AG08396 (cell line): ENCODE data around the gene ZNF385C.

Source experiments
- DNase-seq: peaks from one replicate; pipeline ENCODE4 v3.0.0; 2012; ENCODE audit warnings: low spot score, mixed read lengths

Gene ZNF385C

DNA sequence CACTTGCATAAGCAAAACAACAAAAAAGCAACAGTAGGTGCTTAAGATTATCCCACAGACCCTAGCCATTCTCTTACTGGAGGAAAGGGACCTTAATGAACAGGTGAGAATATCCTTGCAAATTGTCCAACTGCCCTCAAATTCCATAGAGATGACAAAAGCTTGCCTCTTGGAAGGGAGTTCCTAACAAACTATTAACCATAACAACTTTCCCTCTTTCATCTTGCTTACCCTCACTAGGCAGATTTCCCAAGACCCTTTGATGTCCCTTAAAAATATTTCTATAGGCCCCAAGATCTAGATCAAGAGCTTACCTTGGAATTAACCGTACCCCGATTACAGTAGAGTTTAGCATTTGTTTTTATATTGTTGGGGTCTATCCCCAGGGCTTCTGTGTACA is 109.9 kb downstream of the ZNF385C start:
- DNase-seq, result no peak

DNA sequence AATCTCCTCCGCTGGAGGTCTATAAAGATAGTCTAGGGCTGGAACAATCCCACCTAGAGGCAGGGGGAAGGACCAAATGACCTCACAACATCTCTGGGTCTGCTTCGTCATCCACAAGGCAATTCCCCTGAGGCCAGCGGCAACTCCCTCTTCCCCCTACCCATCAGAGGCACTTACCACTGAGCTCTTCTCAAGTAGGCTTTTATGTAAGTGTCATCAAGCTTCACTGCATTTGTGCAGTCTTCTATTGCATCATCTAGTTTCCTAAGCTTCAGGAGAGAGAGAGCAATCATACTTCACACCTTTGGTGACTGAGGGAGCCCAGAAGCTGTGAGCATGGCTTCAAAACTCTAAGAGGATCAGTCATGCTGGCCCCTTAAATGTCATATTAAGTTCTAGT is 110.6 kb downstream of the ZNF385C start:
- no peak for DNase-seq

- no peak for DNase-seq
Observed at GRCh38 chr17:41986634-41987033, 111.6 kb downstream of the ZNF385C start.

- DNase-seq, result no peak
Observed at GRCh38 chr17:41985919-41986318, 112.4 kb downstream of the ZNF385C start.

- DNase-seq, result no peak
Observed at GRCh38 chr17:41984454-41984853, 113.8 kb downstream of the ZNF385C start.

GRCh38 chr17:41982026-41982760 is 116.1 kb downstream of the ZNF385C start:
- no peak for DNase-seq

DNA sequence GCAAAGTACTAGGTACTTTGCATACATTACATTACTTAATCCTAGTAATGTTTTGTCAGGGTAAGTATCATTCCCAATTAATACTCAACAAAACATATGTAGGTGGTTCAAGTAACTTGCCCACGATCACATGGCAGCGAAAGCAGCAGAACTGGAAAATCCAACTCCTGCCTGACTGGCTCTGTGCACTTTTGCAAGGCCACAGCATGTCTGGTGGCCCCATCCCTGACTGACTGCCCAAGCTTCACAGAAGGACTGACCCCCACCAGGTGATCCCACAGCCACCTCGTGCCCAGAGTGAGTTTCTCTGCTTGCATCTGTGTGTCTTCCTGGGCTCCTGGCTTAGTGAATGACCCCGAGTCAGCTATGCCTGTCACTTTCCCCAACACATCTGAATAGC is 120.3 kb downstream of the ZNF385C start:
- no peak for DNase-seq

GRCh38 chr17:41976142-41976768 is 122.0 kb downstream of the ZNF385C start:
- DNase-seq, result peak; percentile 67
